GM18502 (cell line): ENCODE results near the gene VPS13A.
"Not testable (repeated sequence)": the region's sequence is repeated elsewhere in the genome, so short reads cannot be mapped to it uniquely, and the experiment has no call there.

Experiments
- ATAC-seq: cut with Tn5 transposase; IDR thresholded peaks from one replicate; pipeline ENCODE4 v1.9.1; 2021; ENCODE audit warnings: mild to moderate bottlenecking; ENCODE audit not compliant: unreplicated experiment, poor library complexity

The VPS13A gene

GRCh38 chr9:77420641-77421040 lies 243.3 kb downstream of the VPS13A start:
- no peak for ATAC-seq

- no peak for ATAC-seq
These were observed 244.4 kb downstream of the VPS13A start for GRCh38 chr9:77421506-77422265.

DNA sequence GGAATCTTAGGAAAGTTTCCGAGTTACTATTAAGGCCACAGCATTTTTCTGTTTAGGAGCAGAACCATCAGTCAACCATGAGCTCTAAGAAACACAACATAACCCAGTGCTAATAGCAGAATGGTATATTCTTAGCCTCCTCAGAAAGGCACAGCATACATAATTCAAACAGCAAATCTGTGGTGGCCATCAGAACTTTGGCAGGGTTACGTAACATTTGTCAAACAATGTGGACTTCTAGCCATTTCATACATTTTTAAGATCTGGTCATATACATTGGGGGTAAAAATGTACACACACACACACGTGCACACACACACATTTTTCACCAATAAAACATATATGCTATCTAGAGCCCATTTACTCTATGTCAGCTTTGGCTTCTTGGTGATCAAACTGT lies 245.6 kb downstream of the VPS13A start:
- no peak for ATAC-seq

DNA sequence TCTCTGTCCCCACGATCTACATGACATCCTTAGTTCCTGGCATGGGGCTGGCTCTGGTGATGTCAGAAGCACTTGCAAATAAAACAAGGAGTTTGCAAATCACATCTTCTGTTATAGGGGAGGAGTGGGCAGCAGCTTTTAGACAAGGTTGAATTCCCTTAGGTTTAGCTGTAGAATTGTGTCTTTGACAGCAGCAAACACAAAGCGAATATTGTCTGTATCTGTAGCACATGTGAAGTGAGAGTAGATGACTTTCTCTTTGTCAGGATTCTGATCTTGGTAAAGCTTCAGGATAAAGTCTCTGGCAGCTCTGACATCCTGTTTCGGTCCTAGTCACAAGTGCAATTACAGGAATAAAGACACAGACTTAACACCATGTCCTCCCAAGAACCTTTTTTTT lies 246.5 kb downstream of the VPS13A start:
- ATAC-seq, result no peak

DNA sequence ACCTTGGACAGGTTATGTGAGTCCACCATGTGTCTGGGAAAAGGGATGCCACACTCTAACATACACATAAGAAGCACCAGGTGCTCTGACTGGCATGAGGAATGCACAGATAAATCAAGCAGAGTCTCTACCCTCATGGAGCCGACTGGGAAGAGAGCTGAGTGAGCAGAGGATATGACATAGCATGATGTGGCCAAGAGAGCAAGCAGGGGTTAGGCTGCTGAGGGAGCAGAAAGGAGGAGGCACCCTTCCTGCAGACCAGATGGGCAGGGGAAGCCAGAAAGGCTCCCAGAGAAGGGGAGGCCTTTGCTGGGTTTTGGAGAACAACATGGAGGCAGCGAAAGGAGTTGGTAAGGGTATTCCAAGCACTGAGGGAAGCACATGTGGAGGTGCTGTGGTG lies 247.7 kb downstream of the VPS13A start:
- no peak for ATAC-seq

DNA sequence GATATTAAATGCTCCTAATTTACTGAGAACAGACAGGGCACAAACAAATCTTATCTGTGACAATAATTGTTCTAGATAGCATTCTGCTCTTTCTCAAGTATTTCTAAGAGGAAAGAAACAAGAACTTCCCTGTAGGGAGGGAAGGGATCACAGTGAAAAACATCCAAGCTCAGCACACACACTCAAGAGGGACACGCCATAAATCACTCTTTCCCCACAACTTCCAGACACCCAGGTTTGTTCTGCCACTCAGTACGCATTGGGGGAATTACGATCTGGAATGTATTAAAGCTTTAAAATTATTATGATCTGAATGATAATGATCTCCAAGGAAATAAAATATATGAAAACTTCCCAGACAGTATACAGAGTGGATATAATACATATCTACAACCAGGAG lies 249.4 kb downstream of the VPS13A start:
- no peak for ATAC-seq

- ATAC-seq, result no peak
These were observed 250.1 kb downstream of the VPS13A start for GRCh38 chr9:77427256-77427927.

DNA sequence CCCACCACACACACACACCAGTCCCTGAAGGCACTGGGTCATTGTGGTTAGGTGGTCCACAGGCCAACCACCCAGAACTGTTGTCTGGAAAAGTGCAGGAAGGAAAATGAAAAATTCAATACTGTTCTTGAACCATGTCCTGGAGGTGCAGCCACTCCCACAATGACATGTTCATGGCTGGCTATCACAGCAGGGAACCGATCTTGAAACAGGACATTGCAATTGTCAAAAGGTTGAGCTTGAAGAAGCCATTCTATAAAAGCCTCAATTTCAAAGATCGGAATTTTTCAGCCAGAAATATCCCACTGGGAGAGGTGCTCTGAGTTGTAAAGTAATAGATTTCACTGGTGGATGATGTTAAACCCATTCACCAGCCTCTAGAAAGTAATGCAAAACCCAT lies 252.6 kb downstream of the VPS13A start:
- no peak for ATAC-seq

DNA sequence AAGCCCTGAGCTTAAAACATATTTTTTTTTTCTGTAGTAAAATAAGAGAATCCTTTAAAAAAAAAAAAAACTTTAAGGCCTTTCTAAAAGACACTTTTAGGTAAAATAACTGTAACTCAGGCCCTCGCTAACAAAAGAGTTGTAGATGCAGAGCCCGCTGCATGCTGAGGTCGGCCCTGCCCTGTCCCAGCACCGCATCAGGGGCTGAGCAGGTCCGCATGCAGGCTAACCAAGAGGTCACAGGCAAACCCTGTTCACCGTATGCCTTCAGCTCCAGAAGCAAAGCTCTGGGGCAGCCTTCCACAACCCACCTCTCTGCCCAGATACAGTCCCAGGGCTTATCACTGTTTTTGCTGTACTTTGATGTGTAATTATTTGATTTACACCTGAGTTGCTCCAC lies 254.7 kb downstream of the VPS13A start:
- ATAC-seq, result no peak

- peak; percentile 87 for ATAC-seq
These were observed 256.5 kb downstream of the VPS13A start for GRCh38 chr9:77433675-77434445.

GRCh38 chr9:77435277-77435676 lies 257.9 kb downstream of the VPS13A start:
- ATAC-seq, result no peak

DNA sequence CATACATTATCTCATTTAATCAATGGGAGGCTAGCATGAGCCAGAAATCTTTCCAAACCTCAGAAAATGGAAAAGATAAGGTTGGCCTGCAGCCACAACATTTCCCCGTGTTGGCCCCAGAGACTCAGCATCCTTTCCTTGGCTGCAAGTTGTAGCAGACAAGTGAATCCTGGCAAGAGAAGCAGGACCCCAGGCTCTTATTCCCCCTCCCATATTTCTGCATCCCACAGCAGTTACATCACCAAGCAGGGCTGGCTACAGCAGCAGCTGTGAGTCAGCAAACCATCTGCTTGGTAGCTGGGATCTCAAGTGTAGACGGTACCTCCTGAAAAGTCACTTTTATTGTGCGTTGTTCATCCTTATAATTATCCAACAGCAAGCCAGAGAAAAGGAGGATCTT lies 258.4 kb downstream of the VPS13A start:
- no peak for ATAC-seq

DNA sequence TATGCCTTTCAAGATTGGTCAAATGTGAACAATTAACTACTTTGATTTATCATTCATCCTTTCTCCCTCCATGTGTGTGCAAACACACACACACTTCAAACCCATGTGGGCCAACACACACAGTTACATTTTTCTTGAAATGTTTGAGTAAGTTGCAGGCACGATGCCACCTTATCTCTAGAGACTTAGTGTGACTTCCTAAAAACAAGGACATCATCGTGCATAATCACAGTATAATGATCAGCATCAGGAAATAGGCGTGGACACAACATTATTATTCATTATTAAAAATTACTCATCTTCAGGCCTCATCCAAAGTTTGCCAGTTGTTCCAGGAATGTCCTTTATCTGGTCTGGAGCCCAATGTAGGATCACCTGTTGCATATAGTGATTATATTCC lies 261.3 kb downstream of the VPS13A start:
- no peak for ATAC-seq

DNA sequence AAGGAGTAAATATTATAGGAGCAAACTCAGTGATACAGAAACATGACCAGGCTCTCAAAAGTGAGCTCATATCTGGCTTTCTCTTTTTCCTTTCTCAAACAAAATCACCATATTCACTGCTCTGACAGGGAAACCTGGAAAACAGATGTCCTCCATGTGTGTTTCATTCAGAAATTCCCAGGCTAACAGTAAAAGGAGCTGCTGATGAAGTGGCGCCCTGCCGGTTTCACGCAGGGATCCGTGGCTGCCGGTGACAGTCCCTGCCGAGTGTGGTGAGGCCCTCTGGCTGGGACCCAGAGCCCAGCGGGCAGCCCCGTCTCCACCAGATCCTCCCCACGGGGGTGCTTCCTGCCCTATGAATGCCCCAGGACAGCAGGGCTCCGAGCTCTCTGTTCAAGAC lies 262.7 kb downstream of the VPS13A start:
- no peak for ATAC-seq

- not testable (repeated sequence) for ATAC-seq
These were observed 263.8 kb downstream of the VPS13A start for GRCh38 chr9:77441124-77441523.

- no peak for ATAC-seq
These were observed 265.1 kb downstream of the VPS13A start for GRCh38 chr9:77442436-77442835.

GRCh38 chr9:77447646-77448045 lies 270.3 kb downstream of the VPS13A start:
- no peak for ATAC-seq

DNA sequence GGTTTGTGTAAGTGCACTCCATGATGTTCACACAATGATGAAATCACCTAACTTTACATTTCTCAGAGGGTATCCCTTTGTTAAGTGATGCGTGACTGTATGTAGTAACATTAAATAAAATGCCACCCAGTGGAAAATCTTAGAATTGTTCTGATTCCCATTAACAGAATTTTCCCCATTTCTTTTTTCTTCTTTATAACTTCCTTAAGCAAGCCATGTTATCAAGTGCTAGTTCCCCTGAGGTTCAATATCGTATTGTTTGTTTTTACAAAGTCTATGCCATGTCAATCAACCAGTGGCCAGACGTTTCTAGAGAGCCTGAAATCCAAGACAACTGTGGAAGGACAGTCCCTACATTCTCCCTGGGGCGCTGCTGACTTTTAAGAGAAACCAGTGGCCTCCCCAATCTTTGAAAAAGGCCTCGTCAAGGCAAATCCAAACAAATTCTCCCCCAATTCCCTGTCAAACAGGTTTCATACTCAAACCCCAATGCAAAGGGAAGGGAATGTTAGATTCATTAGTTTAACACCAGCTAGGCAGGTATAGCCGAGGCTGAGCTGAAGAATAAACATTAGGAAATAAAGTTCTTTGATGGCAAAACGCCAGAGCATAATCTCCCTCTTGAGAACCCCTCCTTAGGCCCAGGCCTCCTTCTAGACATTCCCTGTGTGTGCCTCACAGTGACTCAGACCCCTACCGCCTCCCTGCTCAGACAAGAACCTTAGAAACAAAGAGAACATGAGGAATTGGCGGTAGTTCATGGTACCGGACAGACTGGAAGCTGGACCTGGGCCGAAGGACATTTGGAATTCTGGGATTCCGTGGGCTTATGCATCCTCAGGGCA lies 272.1 kb downstream of the VPS13A start:
- ATAC-seq, result no peak

DNA sequence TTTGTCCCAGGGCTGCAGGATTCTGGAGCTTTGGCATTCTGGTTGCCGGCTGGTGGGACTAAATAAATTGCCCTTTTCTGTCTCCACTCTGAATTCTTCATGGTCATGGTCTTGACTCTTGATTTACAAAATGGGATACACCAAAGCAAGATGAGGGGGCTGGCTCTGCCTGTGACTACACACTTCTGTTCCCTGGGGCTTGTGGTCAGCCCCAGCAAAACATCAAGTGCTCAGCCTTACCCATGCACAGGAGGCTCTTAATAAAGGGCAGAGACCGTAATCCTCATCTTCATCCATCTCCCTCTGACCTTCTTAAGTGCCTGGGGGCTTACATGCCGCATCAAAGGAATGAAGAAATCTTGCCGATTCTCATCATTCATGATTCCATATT lies 272.7 kb downstream of the VPS13A start:
- ATAC-seq, result no peak

DNA sequence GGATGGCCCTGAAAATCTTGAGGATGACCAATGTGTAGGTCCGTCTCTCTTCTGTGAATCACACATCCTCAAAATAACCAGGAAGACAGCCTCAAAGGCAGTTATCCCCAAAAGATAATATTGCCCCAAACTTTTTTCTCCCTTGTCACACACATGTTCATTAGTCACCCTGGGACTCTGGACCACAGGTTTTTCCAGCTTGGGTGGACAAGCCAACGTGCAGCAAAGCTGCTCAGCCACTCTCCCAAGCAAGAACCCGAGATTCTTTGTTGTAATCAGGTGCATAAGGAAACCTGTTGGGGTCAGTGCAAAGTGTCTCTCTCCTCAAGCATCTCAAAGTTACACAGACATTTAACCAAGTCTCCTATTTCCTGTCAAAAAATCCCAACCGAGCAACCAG lies 274.2 kb downstream of the VPS13A start:
- ATAC-seq, result no peak
